RWPE2 (cell line): ENCODE data around the gene CFI.

ENCODE experiments used
- ATAC-seq: fragments of 200-7000 bp; cut with Tn5 transposase; 3 replicates; pipeline ENCODE4 v1.9.1; 2021; ENCODE audit warnings: low read depth
- DNase-seq: peaks from one replicate; pipeline ENCODE4 v3.0.0-alpha.2; 2020; ENCODE audit warnings: low spot score
- H3K27ac ChIP-seq: fragments of 450-650 bp; 2 replicates; pipeline ENCODE4 v1.5.1; 2017; ENCODE audit warnings: mild to moderate bottlenecking; ENCODE audit not compliant: poor library complexity, severe bottlenecking
- H3K27me3 ChIP-seq: fragments of 250-450 bp; sonication (Bioruptor Pico); 2 replicates; pipeline ENCODE4 v1.5.1; 2021; ENCODE audit warnings: mild to moderate bottlenecking, moderate library complexity; ENCODE audit not compliant: insufficient read depth, poor library complexity, severe bottlenecking
- H3K36me3 ChIP-seq: fragments of 250-450 bp; sonication (Bioruptor Pico); 2 replicates; pipeline ENCODE4 v1.5.1; 2020; ENCODE audit warnings: low read depth, mild to moderate bottlenecking, moderate library complexity
- H3K4me1 ChIP-seq: fragments of 250-450 bp; sonication (Bioruptor Pico); 2 replicates; pipeline ENCODE4 v1.5.1; 2021; ENCODE audit warnings: mild to moderate bottlenecking, moderate library complexity; ENCODE audit not compliant: insufficient read depth, poor library complexity, severe bottlenecking
- H3K4me3 ChIP-seq: fragments of 250-450 bp; sonication (Bioruptor Pico); 2 replicates; pipeline ENCODE4 v1.5.1; 2021; ENCODE audit warnings: mild to moderate bottlenecking, moderate library complexity; ENCODE audit not compliant: severe bottlenecking
- H3K9me3 ChIP-seq: fragments of 250-450 bp; sonication (Bioruptor Pico); 2 replicates; pipeline ENCODE4 v1.5.1; 2021; ENCODE audit warnings: mild to moderate bottlenecking, moderate library complexity; ENCODE audit not compliant: severe bottlenecking
- CTCF ChIP-seq: fragments of 450-650 bp; IDR thresholded peaks from one replicate; pipeline ENCODE4 v1.5.1; 2017; ENCODE audit warnings: mild to moderate bottlenecking, moderate library complexity; ENCODE audit not compliant: poor library complexity, severe bottlenecking

CFI gene

GRCh38 chr4:109729117-109729717 is 72.6 kb downstream of the CFI start:
- DNase-seq (no peak), ATAC-seq (peak; percentile 34; the same call in 2 of the 3 replicates)
- Histone ChIP-seq H3K36me3 (no peaks in the 10 kb centered on the region), H3K27ac (peak overlapping the region; percentile 46), H3K9me3 (no peaks in the 10 kb centered on the region), H3K4me3 (peak overlapping the region; percentile 68), H3K4me1 (peaks cover 5% of the 10 kb centered on the region), H3K27me3 (no peaks in the 10 kb centered on the region)
- no peak for TF ChIP-seq CTCF

- Histone ChIP-seq H3K4me1 (peaks cover 5% of the 10 kb centered on the region), H3K9me3 (no peaks in the 10 kb centered on the region), H3K36me3 (no peaks in the 10 kb centered on the region), H3K4me3 (peak overlapping the region; percentile 68), H3K27ac (peak overlapping the region; percentile 46), H3K27me3 (no peaks in the 10 kb centered on the region)
- no peak for DNase-seq
- ATAC-seq, result no peak
- no peak for TF ChIP-seq CTCF
Observed at GRCh38 chr4:109728385-109728784, 73.4 kb downstream of the CFI start.

GRCh38 chr4:109723110-109723509 is 78.7 kb downstream of the CFI start:
- H3K27ac ChIP-seq, result no peak overlapping the region
- no peaks in the 10 kb centered on the region for H3K27me3 ChIP-seq
- no peak overlapping the region for H3K4me3 ChIP-seq
- DNase-seq (no peak), ATAC-seq (no peak)
- no peak for TF ChIP-seq CTCF
- H3K4me1 ChIP-seq, result peaks cover 4% of the 10 kb centered on the region
- H3K9me3 ChIP-seq, result no peaks in the 10 kb centered on the region
- H3K36me3 ChIP-seq, result peaks cover 8% of the 10 kb centered on the region; the same call in 1 of the 2 replicates

GRCh38 chr4:109722357-109722756 is 79.4 kb downstream of the CFI start:
- Histone ChIP-seq H3K4me3 (no peak overlapping the region), H3K36me3 (peaks cover 12% of the 10 kb centered on the region), H3K27ac (no peak overlapping the region), H3K9me3 (no peaks in the 10 kb centered on the region), H3K27me3 (no peaks in the 10 kb centered on the region), H3K4me1 (no peaks in the 10 kb centered on the region)
- TF ChIP-seq CTCF, result no peak
- ATAC-seq (no peak), DNase-seq (no peak)

GRCh38 chr4:109721033-109721432 is 80.8 kb downstream of the CFI start:
- DNase-seq (no peak), ATAC-seq (0 out of 3 replicates have a peak, but pooled peaks have one; percentile 38)
- Histone ChIP-seq H3K4me3 (no peak overlapping the region), H3K4me1 (no peaks in the 10 kb centered on the region), H3K9me3 (no peaks in the 10 kb centered on the region), H3K36me3 (peaks cover 25% of the 10 kb centered on the region), H3K27ac (no peak overlapping the region), H3K27me3 (no peaks in the 10 kb centered on the region)
- TF ChIP-seq CTCF, result no peak
